Gastrocnemius medialis (tissue), 4 donors: ENCODE results near the gene NAALADL1. TPM values are rescaled to one million over a fixed set of nuclear protein-coding genes. Genes with fewer than 3 reads are reported as not detected.

ENCODE experiments used
- ATAC-seq, 2 donors: fragments of 150-250 bp; one replicate each; pipeline ENCODE4 v1.9.1; 2016
- DNase-seq, 2 donors: peaks; one replicate each; pipeline ENCODE4 v3.0.0-alpha.2; 2019
- H3K27ac ChIP-seq, 4 donors: fragments of 200-600 bp; sonication (generic); 1 replicate in 1 of 4; 2 replicates in 3 of 4; pipeline ENCODE4 v1.5.1; 2016 to 2018; ENCODE audit warnings: mild to moderate bottlenecking in 2 of 4, moderate library complexity in 1 of 4
- H3K27me3 ChIP-seq, 3 donors: fragments of 200-600 bp; sonication (generic) in 2 of 3; 1 replicate in 1 of 3; 2 replicates in 2 of 3; pipeline versions ENCODE4 v1.5.1 to v1.6.0; 2016 to 2019; ENCODE audit warnings: mild to moderate bottlenecking in 1 of 3, moderate library complexity in 1 of 3
- H3K36me3 ChIP-seq, 2 donors: fragments of 200-600 bp; sonication (generic) in 1 of 2; one replicate each; pipeline ENCODE4 v1.5.1; 2017 to 2018
- H3K4me1 ChIP-seq, 2 donors: fragments of 200-600 bp; sonication (generic) in 1 of 2; one replicate each; pipeline ENCODE4 v1.5.1; 2016 to 2017; ENCODE audit warnings: mild to moderate bottlenecking in 2 of 2
- H3K4me3 ChIP-seq, 4 donors: fragments of 200-600 bp; sonication (generic) in 3 of 4; 1 replicate in 1 of 4; 2 replicates in 3 of 4; pipeline ENCODE4 v1.5.1; 2016 to 2019; ENCODE audit warnings: mild to moderate bottlenecking in 2 of 4
- H3K9me3 ChIP-seq, 3 donors: fragments of 200-600 bp; sonication (generic) in 2 of 3; 1 replicate in 1 of 3; 2 replicates in 2 of 3; pipeline ENCODE4 v1.5.1; 2016 to 2019
- CTCF ChIP-seq, 5 experiments: fragments of 450-650 bp in 3 of 5; fragments of 200-600 bp in 2 of 5; sonication (generic) in 2 of 5; IDR thresholded peaks in 4 of 5; conservative IDR thresholded peaks in 1 of 5; 1 replicate in 4 of 5; 2 replicates in 1 of 5; pipeline ENCODE4 v1.5.1; 2016 to 2019; ENCODE audit warnings: antibody characterized with exemption in 5 of 5, mild to moderate bottlenecking in 3 of 5, moderate library complexity in 3 of 5
- POLR2A ChIP-seq, 2 donors: fragments of 450-650 bp; IDR thresholded peaks; one replicate each; pipeline ENCODE4 v1.6.1; 2017; ENCODE audit warnings: antibody characterized with exemption in 2 of 2, mild to moderate bottlenecking in 2 of 2, moderate library complexity in 2 of 2
- in situ Hi-C, 4 donors: fragments of 200-750 bp; cut with MboI; loops; one replicate each; pipeline versions ENCODE4 v1.15.0 to v1.8.0; 2017; ENCODE audit warnings: low sequenced_read_pairs in 4 of 4
- intact Hi-C: fragments of 100-400 bp; cut with DNase I; formaldehyde crosslinking; loops from one replicate; pipeline ENCODE4 v1.15.1; 2023; ENCODE audit warnings: low total_unique reads
- total RNA-seq, 4 donors: library from RNA; depleted of rRNA; stranded (reverse); fragments of >200 nt; gene quantifications; one replicate each; pipeline versions ENCODE4 v1.1.0 to v1.2.3, GENCODE V29; 2016

The NAALADL1 gene
- total RNA-seq, 4 donors from 2014 or later = 0.22 to 4.0 (median 2.6) TPM

- TF ChIP-seq POLR2A (IDR thresholded peaks at IDR 0.05) = no peak
- no peak for TF ChIP-seq CTCF (IDR thresholded peaks at IDR 0.05 in 4 of 5, conservative IDR thresholded peaks at IDR 0.05 in 1 of 5)
- Histone ChIP-seq H3K4me3 (no peak overlapping the region), H3K36me3 (no peaks in the 10 kb centered on the region), H3K9me3 (no peaks in the 10 kb centered on the region), H3K4me1 (no peaks in the 10 kb centered on the region), H3K27ac (no peak overlapping the region), H3K27me3 (no peaks in the 10 kb centered on the region)
- ATAC-seq (no peak), DNase-seq (no peak)
- in situ Hi-C loops (no loop called here), intact Hi-C loops (no loop called here)
Observed at GRCh38 chr11:65063532-65063931, 5.2 kb upstream of the NAALADL1 start.

GRCh38 chr11:65060913-65061408, 2.6 kb upstream of the NAALADL1 start:
- no peak for DNase-seq
- Histone ChIP-seq H3K4me1 (no peaks in the 10 kb centered on the region), H3K4me3 (no peak overlapping the region), H3K27ac (no peak overlapping the region), H3K9me3 (no peaks in the 10 kb centered on the region), H3K36me3 (no peaks in the 10 kb centered on the region), H3K27me3 (no peaks in the 10 kb centered on the region)
- intact Hi-C loops = no loop called here
- TF ChIP-seq POLR2A (IDR thresholded peaks at IDR 0.05) = no peak
- TF ChIP-seq CTCF (IDR thresholded peaks at IDR 0.05 in 4 of 5, conservative IDR thresholded peaks at IDR 0.05 in 1 of 5) = no peak
- in situ Hi-C loops = no loop called here
- ATAC-seq = no peak

GRCh38 chr11:65059959-65060824, 1.8 kb upstream of the NAALADL1 start:
- no peak for DNase-seq
- intact Hi-C loops (no loop called here), in situ Hi-C loops (no loop called here)
- no peaks in the 10 kb centered on the region for H3K4me1 ChIP-seq
- H3K4me3 ChIP-seq = no peak overlapping the region
- TF ChIP-seq CTCF (IDR thresholded peaks at IDR 0.05 in 4 of 5, conservative IDR thresholded peaks at IDR 0.05 in 1 of 5) (no peak), POLR2A (IDR thresholded peaks at IDR 0.05) (no peak)
- H3K9me3 ChIP-seq = no peaks in the 10 kb centered on the region
- ATAC-seq = no peak
- H3K27ac ChIP-seq = no peak overlapping the region
- no peaks in the 10 kb centered on the region for H3K36me3 ChIP-seq
- H3K27me3 ChIP-seq = no peaks in the 10 kb centered on the region

GRCh38 chr11:65059523-65059922, 1.2 kb upstream of the NAALADL1 start:
- no peak overlapping the region for H3K4me3 ChIP-seq
- H3K27me3 ChIP-seq = no peaks in the 10 kb centered on the region
- ATAC-seq = no peak
- TF ChIP-seq POLR2A (IDR thresholded peaks at IDR 0.05) (no peak), CTCF (IDR thresholded peaks at IDR 0.05 in 4 of 5, conservative IDR thresholded peaks at IDR 0.05 in 1 of 5) (no peak)
- in situ Hi-C loops (no loop called here), intact Hi-C loops (no loop called here)
- no peak for DNase-seq
- H3K36me3 ChIP-seq = no peaks in the 10 kb centered on the region
- H3K4me1 ChIP-seq = no peaks in the 10 kb centered on the region
- no peak overlapping the region for H3K27ac ChIP-seq
- H3K9me3 ChIP-seq = no peaks in the 10 kb centered on the region
